Stimulated activated naive B cell treated with anti-CD40 and anti-IgM and Interleukin-4, amounts not matched to agents 10 μg/mL and 1 μg/mL and 100 μg/mL, for 72 hours (primary cell): ENCODE results near the gene TFF2.

Experiments
- ATAC-seq, 2 donors: fragments of 150-1000 bp; cut with Tn5 transposase; replicated peaks; 2 replicates each; pipeline ENCODE4 v1.10.0; 2021; ENCODE audit warnings: moderate library complexity in 1 of 2
- DNase-seq: peaks from one replicate; pipeline ENCODE4 v3.0.0; 2021
- H3K27ac Mint-ChIP-seq: one replicate; pipeline ENCODE4 v1.8.0; 2022; ENCODE audit warnings: mild to moderate bottlenecking, mixed read lengths
- H3K27me3 Mint-ChIP-seq, 2 donors: one replicate each; pipeline ENCODE4 v1.8.0; 2022; ENCODE audit warnings: mixed read lengths in 2 of 2
- H3K36me3 Mint-ChIP-seq, 2 donors: one replicate each; pipeline ENCODE4 v1.8.0; 2022; ENCODE audit warnings: mixed read lengths in 2 of 2, mild to moderate bottlenecking in 1 of 2
- H3K4me1 Mint-ChIP-seq, 2 donors: one replicate each; pipeline ENCODE4 v1.8.0; 2022; ENCODE audit warnings: mixed read lengths in 2 of 2, mild to moderate bottlenecking in 1 of 2
- H3K4me3 Mint-ChIP-seq, 2 donors: one replicate each; pipeline ENCODE4 v1.8.0; 2022; ENCODE audit warnings: mild to moderate bottlenecking in 2 of 2, mixed read lengths in 2 of 2, moderate library complexity in 1 of 2
- H3K9me3 Mint-ChIP-seq, 2 donors: one replicate each; pipeline ENCODE4 v1.8.0; 2022; ENCODE audit warnings: mixed read lengths in 2 of 2, mild to moderate bottlenecking in 1 of 2

TFF2 gene

GRCh38 chr21:42377951-42378340 lies 27.2 kb upstream of the TFF2 start:
- peaks cover 10 to 14% of the 10 kb centered on the region in 2 donors for H3K9me3 Mint-ChIP-seq
- ATAC-seq (no peak), DNase-seq (no peak)
- H3K27me3 Mint-ChIP-seq = peaks cover 19 to 33% of the 10 kb centered on the region in 2 donors
- peaks cover 5 to 12% of the 10 kb centered on the region in 2 donors for H3K4me1 Mint-ChIP-seq
- no peak overlapping the region for H3K27ac Mint-ChIP-seq
- H3K4me3 Mint-ChIP-seq = no peak overlapping the region
- peaks cover 9 to 14% of the 10 kb centered on the region in 2 donors for H3K36me3 Mint-ChIP-seq

- Mint-ChIP-seq H3K4me1 (peaks cover 5 to 12% of the 10 kb centered on the region in 2 donors), H3K36me3 (peaks cover 9 to 10% of the 10 kb centered on the region in 2 donors), H3K27ac (peak overlapping the region; percentile 28), H3K9me3 (peaks cover 9 to 10% of the 10 kb centered on the region in 2 donors), H3K27me3 (peaks cover 19 to 33% of the 10 kb centered on the region in 2 donors), H3K4me3 (no peak overlapping the region)
- ATAC-seq (no peak), DNase-seq (no peak)
These were observed 26.6 kb upstream of the TFF2 start for GRCh38 chr21:42377211-42377950.

- H3K36me3 Mint-ChIP-seq = peaks cover 1 to 4% of the 10 kb centered on the region in 2 donors
- H3K9me3 Mint-ChIP-seq = peaks cover 1% of the 10 kb centered on the region in 2 donors
- no peak for ATAC-seq
- no peak overlapping the region for H3K27ac Mint-ChIP-seq
- H3K4me3 Mint-ChIP-seq = no peak overlapping the region
- no peak for DNase-seq
- peaks cover 4 to 12% of the 10 kb centered on the region in 2 donors for H3K4me1 Mint-ChIP-seq
- H3K27me3 Mint-ChIP-seq = peaks cover 26 to 37% of the 10 kb centered on the region in 2 donors
These were observed 25.7 kb upstream of the TFF2 start for GRCh38 chr21:42376338-42376982.

DNA sequence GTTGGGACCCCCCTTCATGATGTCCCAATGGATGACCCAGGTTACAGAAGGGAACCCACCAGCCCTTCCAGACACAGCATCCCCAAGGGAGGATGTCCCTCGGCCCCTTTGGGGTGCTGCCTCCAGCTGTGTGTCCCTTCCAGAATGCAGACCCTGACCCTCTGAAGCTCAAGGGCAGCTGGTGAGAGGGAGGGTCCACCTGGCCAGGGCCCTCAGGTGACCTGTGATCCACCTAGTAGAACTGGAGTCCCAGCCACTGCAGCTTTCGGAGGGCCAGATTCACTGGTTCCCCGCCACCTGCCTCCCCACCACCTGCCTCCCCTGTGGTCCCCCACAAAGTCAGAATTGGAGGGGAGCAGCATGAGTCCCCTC lies 25.2 kb upstream of the TFF2 start:
- Mint-ChIP-seq H3K36me3 (peaks cover 0 to 3% of the 10 kb centered on the region in 2 donors), H3K4me3 (no peak overlapping the region), H3K4me1 (peaks cover 6 to 12% of the 10 kb centered on the region in 2 donors), H3K9me3 (no peaks in the 10 kb centered on the region), H3K27me3 (peaks cover 31 to 42% of the 10 kb centered on the region in 2 donors), H3K27ac (no peak overlapping the region)
- DNase-seq = no peak
- no peak for ATAC-seq

DNA sequence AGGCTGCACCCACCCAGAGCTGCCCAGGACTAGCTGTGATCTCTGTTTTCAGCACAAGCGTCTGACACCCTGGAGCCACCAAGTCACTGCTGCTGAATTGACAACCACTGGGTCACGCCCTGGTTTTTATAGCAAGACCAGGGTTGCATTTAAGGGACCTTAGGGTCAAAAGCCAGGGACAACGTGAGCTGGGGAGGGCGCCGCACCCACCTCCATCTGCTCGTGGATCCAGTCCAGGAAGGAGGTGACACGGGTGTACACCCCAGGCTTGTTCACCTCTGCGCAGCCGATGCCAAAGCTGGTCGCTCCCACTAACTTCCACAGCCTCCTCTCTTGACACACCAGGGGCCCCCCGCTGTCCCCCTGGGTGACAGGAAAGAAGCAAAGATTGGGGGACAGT lies 24.7 kb upstream of the TFF2 start:
- Mint-ChIP-seq H3K4me3 (no peak overlapping the region), H3K9me3 (no peaks in the 10 kb centered on the region)

DNA sequence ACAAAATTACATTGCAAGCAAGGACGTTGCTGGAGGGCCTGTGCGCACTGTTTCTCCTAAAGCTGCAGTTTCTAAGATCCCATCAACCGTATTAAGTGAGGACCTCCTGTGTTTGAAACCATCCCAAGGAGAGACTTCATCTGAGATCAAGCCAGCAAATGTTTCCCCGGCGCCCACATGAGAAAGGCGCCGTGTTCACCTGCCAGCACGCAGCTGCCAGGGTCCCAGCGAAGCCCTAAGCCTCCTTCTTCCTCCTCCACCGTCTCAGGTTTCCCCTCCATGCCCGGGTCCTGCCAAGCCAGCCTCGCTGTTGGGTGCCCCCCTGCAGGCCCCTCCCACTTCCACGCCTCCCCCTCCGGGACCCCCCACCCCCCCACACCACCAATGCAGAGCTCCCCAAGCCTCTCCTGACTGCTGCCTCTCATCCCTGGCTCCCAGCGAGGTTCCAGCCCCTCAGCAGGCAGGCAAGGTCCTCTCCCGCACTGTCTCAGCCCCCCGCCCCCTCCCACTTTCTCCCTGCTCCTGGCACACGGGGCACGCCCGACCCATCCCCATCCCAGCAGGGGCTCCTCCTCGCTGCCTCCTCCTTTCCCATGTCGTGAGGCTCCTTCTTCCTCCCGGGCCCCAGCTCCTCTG lies 24.2 kb upstream of the TFF2 start:
- peaks cover 0 to 3% of the 10 kb centered on the region in 2 donors for H3K36me3 Mint-ChIP-seq
- DNase-seq (no peak), ATAC-seq (no peak)
- peak overlapping the region; percentile 49 for H3K27ac Mint-ChIP-seq
- H3K9me3 Mint-ChIP-seq = no peaks in the 10 kb centered on the region
- no peak overlapping the region for H3K4me3 Mint-ChIP-seq
- H3K27me3 Mint-ChIP-seq = peaks cover 36 to 50% of the 10 kb centered on the region in 2 donors
- peaks cover 6 to 12% of the 10 kb centered on the region in 2 donors for H3K4me1 Mint-ChIP-seq

More for the DNA sequence above, 24.7 kb upstream of the TFF2 start:
- peaks cover 0 to 3% of the 10 kb centered on the region in 2 donors for H3K36me3 Mint-ChIP-seq
- peak overlapping the region; percentile 49 for H3K27ac Mint-ChIP-seq
- DNase-seq (no peak), ATAC-seq (no peak)
- peaks cover 36 to 46% of the 10 kb centered on the region in 2 donors for H3K27me3 Mint-ChIP-seq
- H3K4me1 Mint-ChIP-seq = peaks cover 6 to 12% of the 10 kb centered on the region in 2 donors

GRCh38 chr21:42374457-42374856 lies 23.7 kb upstream of the TFF2 start:
- H3K4me3 Mint-ChIP-seq = no peak overlapping the region
- H3K9me3 Mint-ChIP-seq = no peaks in the 10 kb centered on the region
- H3K27ac Mint-ChIP-seq = no peak overlapping the region
- DNase-seq = no peak
- H3K4me1 Mint-ChIP-seq = peaks cover 4 to 8% of the 10 kb centered on the region in 2 donors
- H3K36me3 Mint-ChIP-seq = peaks cover 0 to 3% of the 10 kb centered on the region in 2 donors
- H3K27me3 Mint-ChIP-seq = peaks cover 36 to 50% of the 10 kb centered on the region in 2 donors
- no peak for ATAC-seq

- no peaks in the 10 kb centered on the region for H3K9me3 Mint-ChIP-seq
- H3K36me3 Mint-ChIP-seq = peaks cover 0 to 3% of the 10 kb centered on the region in 2 donors
- no peak overlapping the region for H3K27ac Mint-ChIP-seq
- H3K4me3 Mint-ChIP-seq = no peak overlapping the region
- peaks cover 36 to 50% of the 10 kb centered on the region in 2 donors for H3K27me3 Mint-ChIP-seq
- no peak for DNase-seq
- no peak for ATAC-seq
- H3K4me1 Mint-ChIP-seq = peaks cover 3 to 5% of the 10 kb centered on the region in 2 donors
These were observed 23.2 kb upstream of the TFF2 start for GRCh38 chr21:42373908-42374455.

DNA sequence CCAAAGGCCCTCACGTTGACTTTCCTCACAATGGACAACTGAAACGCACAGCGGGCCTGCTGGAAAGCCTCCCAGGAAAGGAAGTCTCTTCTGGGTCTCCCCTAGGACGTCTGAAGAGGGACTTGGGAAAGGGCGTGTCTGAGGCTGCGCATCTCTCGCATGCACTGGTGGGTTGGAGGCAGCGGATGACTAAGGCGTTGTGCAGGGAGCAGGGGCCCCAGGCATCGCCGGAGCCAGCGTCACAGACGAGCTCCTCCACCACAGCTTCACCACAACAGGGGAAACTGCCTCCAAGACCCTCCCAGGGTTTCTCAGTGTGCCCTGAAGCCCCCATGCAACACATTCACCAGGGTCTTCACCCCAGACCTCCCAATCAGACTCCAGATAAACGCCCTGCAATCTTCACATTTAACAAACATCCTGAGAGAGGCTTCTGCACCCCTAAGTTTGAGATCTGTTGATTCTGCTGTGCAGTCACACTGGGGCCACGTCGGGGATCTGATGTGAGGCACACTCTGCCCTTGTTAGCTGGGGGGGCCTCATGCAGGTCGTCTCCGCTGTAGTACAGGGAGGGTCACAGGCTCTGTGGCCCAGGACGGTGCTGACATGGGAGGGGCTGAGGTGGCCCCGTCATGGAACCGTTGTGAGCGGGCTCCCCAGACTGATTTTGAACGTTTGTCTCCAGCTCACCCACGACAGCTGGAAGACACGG lies 22.6 kb upstream of the TFF2 start:
- no peak for DNase-seq
- H3K9me3 Mint-ChIP-seq = no peaks in the 10 kb centered on the region
- H3K27ac Mint-ChIP-seq = no peak overlapping the region
- H3K27me3 Mint-ChIP-seq = peaks cover 36 to 50% of the 10 kb centered on the region in 2 donors
- peaks cover 3 to 5% of the 10 kb centered on the region in 2 donors for H3K4me1 Mint-ChIP-seq
- ATAC-seq = no peak
- H3K36me3 Mint-ChIP-seq = peaks cover 0 to 3% of the 10 kb centered on the region in 2 donors
- H3K4me3 Mint-ChIP-seq = no peak overlapping the region

DNA sequence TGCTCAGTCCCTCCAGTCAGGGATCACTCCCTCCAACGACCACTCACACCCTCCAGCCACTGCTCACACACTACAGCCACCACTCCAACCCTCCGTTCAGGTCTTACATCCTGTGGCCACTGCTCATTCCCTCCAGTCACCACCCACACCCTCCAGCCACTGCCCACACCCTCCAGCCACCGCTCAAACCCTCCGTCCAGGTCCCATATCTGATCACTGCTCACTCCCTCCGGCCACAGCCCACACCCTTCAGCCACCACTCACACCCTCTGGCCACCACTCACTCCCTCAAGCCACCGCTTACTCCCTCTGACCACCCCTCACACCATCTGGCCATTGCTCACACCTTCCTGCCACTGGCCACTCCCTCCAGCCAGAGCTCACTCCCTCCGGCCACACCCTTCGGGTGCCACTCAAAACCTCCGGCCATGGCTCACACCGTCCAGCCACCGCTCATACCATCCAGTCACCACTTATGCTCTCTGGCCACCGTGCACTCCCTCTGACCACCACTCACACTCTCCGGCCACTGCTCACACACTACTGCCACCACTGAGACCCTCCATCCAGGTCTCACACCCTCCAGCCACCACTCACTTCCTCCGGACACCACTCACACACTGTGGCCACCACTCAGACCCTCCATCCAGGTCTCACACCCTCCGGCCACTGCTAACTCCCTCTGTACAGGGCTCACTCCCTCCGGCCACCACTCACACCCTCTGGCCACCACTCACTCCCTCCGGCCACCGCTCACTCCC lies 20.3 kb upstream of the TFF2 start:
- no peak overlapping the region for H3K27ac Mint-ChIP-seq
- H3K27me3 Mint-ChIP-seq = peaks cover 22 to 34% of the 10 kb centered on the region in 2 donors
- H3K4me3 Mint-ChIP-seq = no peak overlapping the region
- no peaks in the 10 kb centered on the region for H3K36me3 Mint-ChIP-seq
- DNase-seq = no peak
- H3K9me3 Mint-ChIP-seq = no peaks in the 10 kb centered on the region
- H3K4me1 Mint-ChIP-seq = peaks cover 4 to 5% of the 10 kb centered on the region in 2 donors
- no peak for ATAC-seq

- H3K9me3 Mint-ChIP-seq = no peaks in the 10 kb centered on the region
- ATAC-seq = no peak
- no peaks in the 10 kb centered on the region for H3K36me3 Mint-ChIP-seq
- peaks cover 20 to 33% of the 10 kb centered on the region in 2 donors for H3K27me3 Mint-ChIP-seq
- peaks cover 0 to 4% of the 10 kb centered on the region in 2 donors for H3K4me1 Mint-ChIP-seq
- no peak overlapping the region for H3K4me3 Mint-ChIP-seq
- DNase-seq = no peak
- no peak overlapping the region for H3K27ac Mint-ChIP-seq
These were observed 19.0 kb upstream of the TFF2 start for GRCh38 chr21:42369821-42370220.

- no peak for DNase-seq
- no peaks in the 10 kb centered on the region for H3K9me3 Mint-ChIP-seq
- no peak overlapping the region for H3K4me3 Mint-ChIP-seq
- H3K27me3 Mint-ChIP-seq = peaks cover 32 to 40% of the 10 kb centered on the region in 2 donors
- H3K27ac Mint-ChIP-seq = no peak overlapping the region
- peaks cover 0 to 4% of the 10 kb centered on the region in 2 donors for H3K4me1 Mint-ChIP-seq
- H3K36me3 Mint-ChIP-seq = no peaks in the 10 kb centered on the region
- no peak for ATAC-seq
These were observed 16.8 kb upstream of the TFF2 start for GRCh38 chr21:42367367-42368165.
